Sigmoid colon (tissue), 7 donors: Measurements from ENCODE around the gene MEF2D. TPM values are rescaled to one million over a fixed set of nuclear protein-coding genes. Genes with fewer than 3 reads are reported as not detected.

Experiments used
- DNase-seq: peaks from one replicate; pipeline ENCODE4 v3.0.0-alpha.2; 2019
- H3K27ac ChIP-seq, 4 donors: fragments of 200-600 bp; sonication (generic); one replicate each; pipeline ENCODE4 v1.5.1; 2016 to 2019; ENCODE audit warnings: mild to moderate bottlenecking in 1 of 4
- H3K27me3 ChIP-seq, 3 donors: fragments of 200-600 bp; sonication (generic); one replicate each; pipeline ENCODE4 v1.5.1; 2019; ENCODE audit warnings: mild to moderate bottlenecking in 1 of 3
- H3K36me3 ChIP-seq, 4 donors: fragments of 200-600 bp; sonication (generic); one replicate each; pipeline ENCODE4 v1.5.1; 2016 to 2019
- H3K4me1 ChIP-seq, 4 donors: fragments of 200-600 bp; sonication (generic); one replicate each; pipeline ENCODE4 v1.5.1; 2017 to 2019
- H3K4me3 ChIP-seq, 4 donors: fragments of 200-600 bp; sonication (generic); one replicate each; pipeline ENCODE4 v1.5.1; 2017 to 2019; ENCODE audit warnings: mild to moderate bottlenecking in 2 of 4, moderate library complexity in 1 of 4
- H3K9me3 ChIP-seq, 4 donors: fragments of 200-600 bp in 3 of 4; sonication (generic) in 3 of 4; one replicate each; pipeline versions ENCODE4 v1.5.1 to v1.6.1; 2013 to 2019
- EP300 ChIP-seq, 4 donors: sonication (generic); formaldehyde crosslinking; IDR thresholded peaks; one replicate each; pipeline ENCODE4 v1.6.1; 2017; ENCODE audit warnings: antibody characterized with exemption in 4 of 4
- POLR2A ChIP-seq, 2 donors: fragments of 450-650 bp; IDR thresholded peaks; one replicate each; pipeline ENCODE4 v1.6.1; 2016; ENCODE audit warnings: antibody characterized with exemption in 2 of 2, mild to moderate bottlenecking in 2 of 2, moderate library complexity in 2 of 2
- POLR2AphosphoS5 ChIP-seq, 4 donors: sonication (generic); formaldehyde crosslinking; IDR thresholded peaks; one replicate each; pipeline ENCODE4 v1.6.1; 2017; ENCODE audit warnings: antibody characterized with exemption in 4 of 4
- WGBS, 2 donors: extraction: QIAGEN DNeasy Blood & Tissue Kit; methylation state at CpG; one replicate each; pipeline ENCODE4 v1.1.7; 2013; 5-methylcytosine and 5-hydroxymethylcytosine counted together
- intact Hi-C: fragments of 100-400 bp; cut with DNase I; formaldehyde crosslinking; loops from one replicate; pipeline ENCODE4 v1.15.1; 2023
- polyA plus RNA-seq, 3 donors: library from polyadenylated mRNA; stranded (reverse); fragments of 200-250 nt; gene quantifications; one replicate each; pipeline ENCODE4 v1.2.3, GENCODE V29; 2013
- total RNA-seq, 4 donors: library from RNA; depleted of rRNA; stranded (reverse); fragments of >200 nt; gene quantifications; one replicate each; pipeline ENCODE4 v1.1.0, GENCODE V29; 2016
- TF ChIP-seq, protein P1 (sequence below), 4 experiments: fragments of 450-650 bp in 3 of 4; fragments of 200-600 bp in 1 of 4; IDR thresholded peaks; one replicate each; pipeline ENCODE4 v1.5.1; 2016 to 2019; ENCODE audit warnings: antibody characterized with exemption in 4 of 4, mild to moderate bottlenecking in 3 of 4, moderate library complexity in 2 of 4
- donor health status: healthy with polysubstance abuse.
- donor health status: Bipolar disorder and iron deficiency.
- donor health status: healthy.

Gene MEF2D
- total and polyA plus RNA-seq, 7 donors, result 13.2 to 61.6 (median 39.8) TPM

- peaks cover 9 to 29% (median 16%) of the 10 kb centered on the region in 4 donors for H3K36me3 ChIP-seq
- H3K27me3 ChIP-seq, result no peaks in the 10 kb centered on the region
- DNase-seq, result no peak
- intact Hi-C loops, result no loop called here
- peak overlapping the region; percentile 78 to 100 (median 96) for H3K27ac ChIP-seq
- TF ChIP-seq POLR2AphosphoS5 (IDR thresholded peaks at IDR 0.05), result no peak
- no peak for TF ChIP-seq POLR2A (IDR thresholded peaks at IDR 0.05)
- TF ChIP-seq EP300 (IDR thresholded peaks at IDR 0.05), result no peak
- TF ChIP-seq, protein P1, sequence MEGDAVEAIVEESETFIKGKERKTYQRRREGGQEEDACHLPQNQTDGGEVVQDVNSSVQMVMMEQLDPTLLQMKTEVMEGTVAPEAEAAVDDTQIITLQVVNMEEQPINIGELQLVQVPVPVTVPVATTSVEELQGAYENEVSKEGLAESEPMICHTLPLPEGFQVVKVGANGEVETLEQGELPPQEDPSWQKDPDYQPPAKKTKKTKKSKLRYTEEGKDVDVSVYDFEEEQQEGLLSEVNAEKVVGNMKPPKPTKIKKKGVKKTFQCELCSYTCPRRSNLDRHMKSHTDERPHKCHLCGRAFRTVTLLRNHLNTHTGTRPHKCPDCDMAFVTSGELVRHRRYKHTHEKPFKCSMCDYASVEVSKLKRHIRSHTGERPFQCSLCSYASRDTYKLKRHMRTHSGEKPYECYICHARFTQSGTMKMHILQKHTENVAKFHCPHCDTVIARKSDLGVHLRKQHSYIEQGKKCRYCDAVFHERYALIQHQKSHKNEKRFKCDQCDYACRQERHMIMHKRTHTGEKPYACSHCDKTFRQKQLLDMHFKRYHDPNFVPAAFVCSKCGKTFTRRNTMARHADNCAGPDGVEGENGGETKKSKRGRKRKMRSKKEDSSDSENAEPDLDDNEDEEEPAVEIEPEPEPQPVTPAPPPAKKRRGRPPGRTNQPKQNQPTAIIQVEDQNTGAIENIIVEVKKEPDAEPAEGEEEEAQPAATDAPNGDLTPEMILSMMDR (IDR thresholded peaks at IDR 0.05), result no peak
- 80 to 84% methylated on average over 20 of the region's 20 CpGs for WGBS, 2 donors
- H3K4me3 ChIP-seq, result no peak overlapping the region
- no peaks in the 10 kb centered on the region for H3K9me3 ChIP-seq
- H3K4me1 ChIP-seq, result peaks cover 0 to 56% (median 54%) of the 10 kb centered on the region in 4 donors
These were observed 37.4 kb downstream of the MEF2D start for GRCh38 chr1:156462954-156463795.

- peak overlapping the region; percentile 63 to 100 (median 96) for H3K27ac ChIP-seq
- H3K36me3 ChIP-seq, result peaks cover 0 to 17% (median 5%) of the 10 kb centered on the region in 4 donors
- DNase-seq, result no peak
- 34 to 77% methylated on average over 17 of the region's 17 CpGs for WGBS, 2 donors
- intact Hi-C loops, result no loop called here
- TF ChIP-seq POLR2A (IDR thresholded peaks at IDR 0.05) (no peak), POLR2AphosphoS5 (IDR thresholded peaks at IDR 0.05) (peak in 2 of 4 donors; percentile 44 to 56)
- H3K4me1 ChIP-seq, result peaks cover 3 to 52% (median 52%) of the 10 kb centered on the region in 4 donors
- no peak overlapping the region for H3K4me3 ChIP-seq
- H3K27me3 ChIP-seq, result no peaks in the 10 kb centered on the region
- H3K9me3 ChIP-seq, result no peaks in the 10 kb centered on the region
These were observed 38.6 kb downstream of the MEF2D start for GRCh38 chr1:156461781-156462647.

- DNase-seq, result no peak
- TF ChIP-seq, protein P1 (IDR thresholded peaks at IDR 0.05), result no peak
- no peak for TF ChIP-seq POLR2A (IDR thresholded peaks at IDR 0.05)
- no peak for TF ChIP-seq EP300 (IDR thresholded peaks at IDR 0.05)
- no peak for TF ChIP-seq POLR2AphosphoS5 (IDR thresholded peaks at IDR 0.05)
- WGBS, 2 donors, result 77 to 82% methylated on average over 4 of the region's 4 CpGs
- no peak overlapping the region for H3K4me3 ChIP-seq
- intact Hi-C loops, result no loop called here
- H3K9me3 ChIP-seq, result no peaks in the 10 kb centered on the region
- peaks cover 0 to 8% (median 0%) of the 10 kb centered on the region in 4 donors for H3K36me3 ChIP-seq
- H3K27ac ChIP-seq, result peak overlapping the region; percentile 63 to 100 (median 96)
- H3K4me1 ChIP-seq, result peaks cover 3 to 46% (median 45%) of the 10 kb centered on the region in 4 donors
- no peaks in the 10 kb centered on the region for H3K27me3 ChIP-seq
These were observed 39.5 kb downstream of the MEF2D start for GRCh38 chr1:156461109-156461508.

DNA sequence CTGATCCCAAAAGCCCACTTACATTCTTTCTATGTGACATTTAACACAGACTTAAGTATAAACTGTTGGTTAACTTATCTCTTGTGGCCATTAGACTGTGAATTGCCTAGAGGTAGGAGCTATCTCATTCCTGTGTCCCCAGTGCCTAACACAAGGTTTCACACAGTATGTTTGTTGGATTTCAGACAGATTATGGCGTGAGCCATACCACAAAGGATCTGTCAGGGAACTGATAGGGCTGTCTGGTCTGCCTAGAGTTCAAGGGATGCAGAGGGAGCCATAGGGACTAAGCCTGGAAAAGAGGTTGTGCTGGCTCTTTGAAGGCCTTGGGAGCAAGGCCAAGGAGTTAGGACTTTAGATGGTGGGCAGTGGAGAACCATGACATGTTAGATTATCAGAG, 40.0 kb downstream of the MEF2D start:
- intact Hi-C loops, result no loop called here
- peaks cover 3 to 46% (median 45%) of the 10 kb centered on the region in 4 donors for H3K4me1 ChIP-seq

More for the DNA sequence above, 40.0 kb downstream of the MEF2D start:
- Histone ChIP-seq H3K9me3 (no peaks in the 10 kb centered on the region), H3K27me3 (no peaks in the 10 kb centered on the region), H3K27ac (peak overlapping the region; percentile 63 to 100 (median 96)), H3K36me3 (peaks cover 0 to 2% (median 0%) of the 10 kb centered on the region in 4 donors), H3K4me3 (no peak overlapping the region)
- DNase-seq, result no peak
- WGBS, 2 donors, result 91 to 93% methylated on average over 1 of the region's 1 CpG
- TF ChIP-seq POLR2AphosphoS5 (IDR thresholded peaks at IDR 0.05) (no peak), EP300 (IDR thresholded peaks at IDR 0.05) (no peak), POLR2A (IDR thresholded peaks at IDR 0.05) (no peak)
- TF ChIP-seq, protein P1 (IDR thresholded peaks at IDR 0.05), result no peak
